Dedifferentiated amniotic fluid mesenchymal stem cell (primary cell): ENCODE results near the gene PDXP.
"Not testable (repeated sequence)": the region's sequence is repeated elsewhere in the genome, so short reads cannot be mapped to it uniquely, and the experiment has no call there.

Experiments
- DNase-seq: peaks from one replicate; pipeline ENCODE4 v3.0.0-alpha.2; 2016; ENCODE audit errors: extremely low spot score

PDXP gene

GRCh38 chr22:37647317-37647716, 11.2 kb upstream of the PDXP start:
- no peak for DNase-seq

- no peak for DNase-seq
Observed at GRCh38 chr22:37647928-37648327, 10.6 kb upstream of the PDXP start.

- no peak for DNase-seq
Observed at GRCh38 chr22:37650463-37651136, 7.9 kb upstream of the PDXP start.

- DNase-seq = no peak
Observed at GRCh38 chr22:37654563-37655251, 3.8 kb upstream of the PDXP start.

- no peak for DNase-seq
Observed at GRCh38 chr22:37655252-37655563, 3.3 kb upstream of the PDXP start.

- DNase-seq = not testable (repeated sequence)
Observed at GRCh38 chr22:37656583-37656982, 1.9 kb upstream of the PDXP start.

GRCh38 chr22:37657590-37658132, 862 bp upstream of the PDXP start:
- DNase-seq = no peak

GRCh38 chr22:37659066-37659896, 758 bp downstream of the PDXP start:
- DNase-seq = no peak

- no peak for DNase-seq
Observed at GRCh38 chr22:37659897-37660708, 1.6 kb downstream of the PDXP start.

- no peak for DNase-seq
Observed at GRCh38 chr22:37660709-37661045, 2.2 kb downstream of the PDXP start.

- peak; percentile 65 for DNase-seq
Observed at GRCh38 chr22:37661160-37661924, 2.8 kb downstream of the PDXP start.

- DNase-seq = no peak
Observed at GRCh38 chr22:37662039-37662438, 3.5 kb downstream of the PDXP start.

GRCh38 chr22:37663521-37664140, 5.1 kb downstream of the PDXP start:
- no peak for DNase-seq

GRCh38 chr22:37664249-37665101, 6.0 kb downstream of the PDXP start:
- no peak for DNase-seq

GRCh38 chr22:37665487-37665886, 7.0 kb downstream of the PDXP start:
- no peak for DNase-seq

GRCh38 chr22:37669586-37669985, 11.1 kb downstream of the PDXP start:
- peak; percentile 88 for DNase-seq

GRCh38 chr22:37672206-37672919, 13.8 kb downstream of the PDXP start:
- no peak for DNase-seq

- no peak for DNase-seq
Observed at GRCh38 chr22:37672920-37673455, 14.5 kb downstream of the PDXP start.

GRCh38 chr22:37674248-37674647, 15.7 kb downstream of the PDXP start:
- no peak for DNase-seq
